Fibroblast of gingiva (primary cell): ENCODE data around the gene SCYL3.

Source experiments
- DNase-seq: peaks from one replicate; pipeline ENCODE4 v3.0.0-alpha.2; 2011; ENCODE audit warnings: low read depth

Gene SCYL3

DNA sequence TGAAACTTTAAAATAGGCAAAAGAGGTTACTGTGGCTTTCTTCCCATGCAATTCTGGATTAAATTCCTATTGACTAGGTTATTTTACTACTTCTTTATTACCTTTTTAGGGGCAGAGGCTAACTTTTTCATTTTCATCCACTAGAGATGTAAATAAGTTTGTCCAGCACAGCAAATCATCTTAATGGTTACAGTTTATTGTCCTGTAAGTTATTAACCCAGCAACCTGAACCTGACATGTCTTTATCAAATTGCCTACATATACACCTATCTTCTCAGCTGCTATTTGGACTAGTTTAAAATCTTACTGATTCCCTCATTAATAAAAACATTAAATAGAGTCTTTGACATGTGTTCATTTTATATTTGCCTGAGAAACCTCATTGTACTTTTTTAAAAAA is 6.9 kb upstream of the SCYL3 start:
- no peak for DNase-seq

DNA sequence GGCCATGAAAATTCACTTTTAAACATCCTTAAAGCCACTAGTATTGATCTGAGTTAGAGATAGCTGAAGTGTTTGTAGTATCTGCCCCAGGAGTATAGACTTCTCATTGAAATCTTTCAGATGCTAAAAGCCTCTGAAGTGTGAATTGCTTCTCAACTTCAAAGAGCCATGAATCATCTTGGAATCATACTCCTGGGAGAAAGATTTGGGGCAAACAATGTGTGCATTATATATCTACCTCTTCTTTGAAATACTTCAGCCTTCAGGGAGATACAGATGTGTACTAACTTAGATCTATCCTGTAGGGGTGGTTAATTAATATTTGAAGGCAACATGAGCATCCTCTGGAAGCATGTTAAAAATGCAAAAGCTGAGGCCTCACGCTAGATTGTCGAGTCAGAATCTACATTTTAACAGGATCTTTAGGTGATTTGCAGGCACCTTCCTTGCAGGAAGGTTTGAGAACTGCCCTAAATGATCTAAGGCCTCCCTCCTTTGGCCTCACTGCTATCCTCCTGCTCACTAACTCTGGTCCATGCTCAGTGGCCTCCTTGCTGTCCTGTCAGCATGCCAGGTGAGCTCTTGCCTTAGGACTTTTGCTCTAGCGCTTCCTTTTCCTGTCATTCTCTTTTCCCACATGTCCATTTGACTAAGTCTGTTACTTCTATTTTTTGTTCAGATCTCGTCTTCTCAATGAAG is 6.0 kb upstream of the SCYL3 start:
- DNase-seq: no peak

DNA sequence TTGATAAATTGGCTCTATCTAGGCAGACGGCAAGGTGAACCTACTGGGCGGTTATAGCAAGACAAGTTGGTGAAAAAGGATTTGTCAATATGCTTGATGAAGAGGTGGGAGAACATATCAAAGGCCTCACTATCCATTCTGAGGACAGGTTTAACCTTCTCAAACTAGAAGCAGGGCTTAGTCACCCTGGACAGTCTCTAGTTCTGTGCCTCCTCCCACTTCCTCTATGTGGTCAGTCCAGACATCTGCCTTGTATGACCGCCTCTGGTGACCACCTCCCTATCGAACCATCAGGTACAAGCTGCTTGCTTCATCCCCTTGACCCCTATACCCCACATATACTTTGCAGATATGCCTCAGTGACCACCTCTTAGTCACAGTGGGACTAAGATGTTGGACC is 2.3 kb upstream of the SCYL3 start:
- DNase-seq: no peak

DNA sequence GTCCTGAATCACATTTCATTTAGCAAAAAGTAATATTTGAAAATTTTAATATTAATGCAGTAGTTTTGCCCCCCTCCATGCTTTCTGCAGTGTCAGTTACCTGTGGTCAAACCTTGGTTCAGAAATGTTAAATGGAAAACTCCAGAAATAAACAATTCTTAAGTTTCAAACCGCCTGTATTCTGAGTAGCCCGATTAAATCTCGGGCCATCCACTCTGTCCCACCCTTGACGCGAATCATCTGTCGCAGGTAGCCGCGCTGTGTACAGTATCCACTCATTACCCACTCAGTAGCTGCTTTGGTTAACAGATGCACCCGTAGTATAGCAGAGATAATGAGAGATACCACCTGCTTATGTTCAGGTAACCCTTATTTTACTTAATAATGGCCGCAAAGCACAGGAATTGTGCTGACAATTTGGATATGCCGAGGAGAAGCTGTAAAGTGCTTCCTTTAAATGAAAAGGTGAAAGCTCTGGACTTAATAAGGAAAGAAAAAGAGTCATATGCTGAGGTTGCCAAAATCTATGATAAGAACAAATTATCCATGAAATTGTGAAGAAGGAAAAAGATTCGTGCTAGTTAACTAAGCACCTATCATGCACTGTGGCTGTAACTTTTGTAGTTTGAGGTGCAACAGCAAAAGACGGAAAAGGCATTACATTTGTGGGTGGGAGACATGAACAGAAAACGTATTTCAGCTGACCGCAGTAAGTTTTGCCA is 889 bp upstream of the SCYL3 start:
- DNase-seq: no peak

DNA sequence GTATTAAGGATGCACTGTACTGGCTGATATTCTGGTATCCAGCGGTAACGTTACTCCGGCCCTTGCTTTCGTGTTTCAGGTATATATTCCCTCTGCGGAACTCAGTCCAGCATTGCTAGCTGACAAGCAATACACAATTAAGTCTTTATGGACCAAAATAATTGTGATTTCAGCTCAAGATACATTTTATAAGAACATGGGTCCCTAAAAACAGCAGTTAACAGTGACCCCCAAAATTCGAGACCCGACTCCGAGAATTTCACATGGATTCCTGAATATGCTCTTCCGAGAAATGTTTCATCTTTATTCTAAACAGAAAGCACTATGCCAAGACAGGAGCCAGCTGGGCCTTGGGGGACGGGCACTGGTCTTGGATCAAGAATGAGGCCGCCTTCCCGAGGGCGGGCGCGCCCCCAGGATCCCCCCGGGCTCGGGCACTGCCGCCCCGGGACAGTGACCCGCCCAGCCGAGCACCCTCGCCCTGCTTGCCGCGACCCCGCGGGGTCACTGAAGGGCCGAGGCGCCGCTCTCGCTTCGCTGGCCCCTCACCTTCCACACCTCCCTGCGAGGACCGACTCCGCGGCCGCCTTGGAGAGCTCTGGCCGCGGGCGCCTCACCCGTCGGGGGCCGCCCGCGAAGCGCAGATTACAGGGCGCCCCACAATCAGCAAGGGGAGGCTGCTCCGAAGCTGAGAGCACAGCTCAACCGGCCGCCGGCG is 610 bp downstream of the SCYL3 start:
- DNase-seq: peak; percentile 14

DNA sequence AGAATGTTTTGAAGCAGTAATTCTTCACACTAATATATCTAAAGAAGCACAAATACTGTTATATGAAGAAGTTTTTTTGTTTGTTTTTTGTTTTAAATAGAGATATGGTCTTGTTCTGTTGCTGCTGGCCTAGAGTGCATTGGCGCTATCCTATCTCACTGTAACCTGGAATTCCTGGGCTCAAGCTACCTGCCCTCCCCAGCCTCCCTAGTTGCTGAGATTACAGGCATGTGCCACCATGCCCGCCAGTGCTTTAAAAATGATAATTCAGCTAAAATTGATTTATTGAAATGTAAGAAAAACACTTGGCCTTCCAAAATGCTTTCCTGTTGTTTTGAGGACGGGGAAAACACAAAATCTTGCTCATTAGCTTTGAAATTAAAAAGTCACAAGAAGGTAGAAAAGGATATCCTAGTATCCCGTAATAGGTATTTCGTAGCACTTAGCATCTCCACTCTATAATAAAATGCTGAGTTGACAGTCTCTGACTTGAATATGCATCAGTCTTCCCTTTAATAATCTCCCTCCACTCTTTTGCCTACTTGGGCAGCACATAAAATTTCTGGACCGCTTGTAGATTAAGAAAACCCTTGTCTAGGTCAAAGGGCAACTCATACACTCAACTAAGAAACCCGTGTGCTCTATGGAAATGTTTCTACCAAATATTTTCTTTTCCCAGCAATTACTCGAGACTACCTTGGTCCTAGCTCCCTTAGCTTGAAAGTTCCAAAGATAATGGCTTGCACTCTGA is 1.3 kb downstream of the SCYL3 start:
- no peak for DNase-seq

DNA sequence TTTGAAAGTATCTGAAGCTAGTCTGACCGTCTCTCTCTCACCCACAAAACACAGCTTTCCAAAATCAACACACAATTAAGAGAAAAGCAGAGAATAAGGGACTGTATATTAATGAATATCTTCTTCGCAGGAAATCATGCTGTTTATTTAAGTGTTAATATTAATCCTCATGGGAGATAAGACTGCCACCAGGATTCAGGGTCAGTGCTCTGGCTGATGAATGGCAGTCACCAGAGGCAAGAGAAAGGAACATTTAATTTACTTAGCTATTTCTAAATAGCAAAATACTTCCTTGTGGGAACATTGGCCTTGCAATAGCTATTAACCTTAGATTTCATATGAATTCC is 2.2 kb downstream of the SCYL3 start:
- DNase-seq: no peak

DNA sequence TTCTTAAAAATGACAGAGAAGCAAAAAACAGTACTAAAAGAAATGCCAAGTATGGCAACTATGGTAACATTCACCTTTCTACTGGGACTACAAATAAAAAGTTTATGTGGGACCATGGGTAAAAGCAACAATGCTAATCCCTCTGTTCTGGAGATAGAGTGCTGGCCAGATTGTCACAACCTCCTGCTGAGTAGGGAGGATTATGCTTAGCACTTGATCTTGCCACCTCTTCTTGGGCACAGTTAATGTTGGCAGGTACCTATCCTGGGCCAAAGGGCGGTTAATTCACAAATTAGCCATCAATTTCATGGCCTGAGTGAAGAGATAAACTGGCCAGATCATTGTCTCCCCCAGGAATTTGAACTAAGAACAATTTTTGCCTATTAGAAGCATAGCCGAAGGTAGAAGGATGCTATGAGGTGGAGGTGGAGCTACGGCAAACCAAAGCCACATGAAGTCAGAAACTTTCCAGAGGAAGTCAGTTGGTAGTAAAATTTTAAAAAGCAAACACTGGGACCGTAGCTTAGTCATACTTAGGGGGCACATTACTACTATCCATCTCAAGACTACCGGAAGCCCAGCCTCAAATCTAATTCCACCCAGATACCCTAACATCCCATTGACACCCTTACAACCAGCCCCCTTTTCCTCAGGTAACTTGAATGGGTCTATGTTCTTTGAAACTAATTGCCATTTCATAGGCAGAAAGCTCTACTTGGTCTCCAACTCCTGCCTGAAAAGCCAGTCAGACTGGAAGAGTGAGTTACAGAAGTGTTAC is 2.7 kb downstream of the SCYL3 start:
- DNase-seq: no peak

DNA sequence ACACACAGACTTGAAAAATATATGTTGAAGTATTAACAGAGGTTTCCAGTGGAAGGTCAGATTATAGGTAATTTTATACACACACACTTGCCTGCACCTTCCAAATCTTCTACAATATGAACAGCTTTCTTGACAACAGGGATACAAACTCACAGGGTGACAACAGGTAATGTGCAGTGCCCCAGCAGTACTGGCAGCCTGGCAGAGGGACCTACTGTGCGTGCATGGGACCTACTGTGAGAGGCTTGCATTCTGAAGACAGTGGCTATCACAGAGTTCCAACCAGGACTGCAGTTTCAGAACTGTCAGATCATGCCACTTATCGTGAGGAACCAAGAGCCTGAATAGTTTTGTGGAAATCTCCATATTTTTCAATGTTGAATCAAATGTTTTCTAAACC is 3.8 kb downstream of the SCYL3 start:
- DNase-seq: no peak

DNA sequence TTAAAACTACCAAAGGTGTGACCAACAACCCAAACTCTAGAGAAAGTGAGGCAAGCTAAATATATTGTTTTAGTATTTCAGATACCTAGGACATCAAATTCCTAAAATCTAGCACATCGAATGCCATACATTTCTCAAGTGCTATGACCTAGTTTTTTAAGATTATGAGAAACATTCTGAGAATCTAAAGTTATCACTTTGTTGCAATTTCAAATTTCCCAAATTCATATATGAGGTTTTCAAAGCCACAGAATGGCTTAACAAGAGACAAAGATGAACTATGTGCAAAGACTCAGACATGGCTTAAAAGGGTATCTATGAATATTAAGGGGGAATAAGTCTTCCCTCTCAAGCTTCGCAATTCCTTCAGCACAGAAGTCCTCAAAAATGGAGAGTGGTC is 6.8 kb downstream of the SCYL3 start:
- no peak for DNase-seq

DNA sequence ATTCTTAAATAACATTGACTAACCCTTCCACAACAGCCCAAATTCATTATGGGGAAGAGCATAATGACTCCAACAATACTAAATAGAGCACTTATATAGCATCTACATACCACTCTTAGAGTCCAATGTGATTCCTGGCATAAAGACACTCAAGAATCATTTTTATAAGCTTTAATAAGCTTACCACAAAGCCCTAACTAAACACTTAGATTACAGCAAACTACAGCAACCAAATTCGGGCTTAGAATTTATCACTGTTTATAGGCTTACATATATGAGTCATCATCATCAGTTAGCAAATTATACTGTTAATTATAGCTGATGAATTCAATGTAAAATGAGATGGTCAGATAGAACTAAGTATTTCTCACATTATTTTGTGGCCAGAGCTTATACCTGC is 7.3 kb downstream of the SCYL3 start:
- no peak for DNase-seq

DNA sequence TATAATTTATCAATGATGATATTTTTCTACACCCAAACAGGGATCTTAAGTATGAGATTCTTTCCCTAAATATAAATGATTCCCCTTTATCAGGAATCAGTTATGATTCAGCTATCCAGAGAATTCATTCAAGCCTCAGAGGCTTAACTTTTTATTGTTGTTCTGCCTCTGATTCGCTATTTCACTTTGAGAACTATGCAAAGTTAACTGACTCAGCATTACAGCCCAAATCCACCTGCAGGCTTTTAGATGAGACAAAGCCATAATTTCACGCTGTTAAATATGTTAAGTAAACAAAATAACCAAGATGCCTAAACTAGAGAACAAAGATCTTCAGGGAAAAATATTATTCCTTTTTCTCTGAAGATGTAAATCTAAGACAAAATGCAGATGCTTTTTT is 8.5 kb downstream of the SCYL3 start:
- DNase-seq: no peak

DNA sequence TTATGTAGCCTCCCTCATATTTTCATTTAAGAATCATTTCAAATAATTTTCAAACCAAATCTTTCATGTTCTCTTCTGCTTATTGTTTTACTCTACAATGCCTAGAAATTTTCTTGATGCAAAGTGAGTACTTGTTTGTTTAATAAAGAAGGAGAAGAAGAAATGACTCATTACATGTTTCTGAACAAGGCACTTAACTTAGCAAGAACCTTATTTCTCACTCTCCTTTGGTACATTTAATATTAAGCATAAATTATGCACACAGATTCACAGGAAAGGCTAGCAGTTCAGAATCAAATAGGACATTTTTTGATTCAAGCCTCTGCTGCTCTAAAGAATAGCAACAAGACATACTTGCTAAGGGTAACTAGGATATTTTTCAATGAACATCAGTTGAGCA is 9.1 kb downstream of the SCYL3 start:
- no peak for DNase-seq

DNA sequence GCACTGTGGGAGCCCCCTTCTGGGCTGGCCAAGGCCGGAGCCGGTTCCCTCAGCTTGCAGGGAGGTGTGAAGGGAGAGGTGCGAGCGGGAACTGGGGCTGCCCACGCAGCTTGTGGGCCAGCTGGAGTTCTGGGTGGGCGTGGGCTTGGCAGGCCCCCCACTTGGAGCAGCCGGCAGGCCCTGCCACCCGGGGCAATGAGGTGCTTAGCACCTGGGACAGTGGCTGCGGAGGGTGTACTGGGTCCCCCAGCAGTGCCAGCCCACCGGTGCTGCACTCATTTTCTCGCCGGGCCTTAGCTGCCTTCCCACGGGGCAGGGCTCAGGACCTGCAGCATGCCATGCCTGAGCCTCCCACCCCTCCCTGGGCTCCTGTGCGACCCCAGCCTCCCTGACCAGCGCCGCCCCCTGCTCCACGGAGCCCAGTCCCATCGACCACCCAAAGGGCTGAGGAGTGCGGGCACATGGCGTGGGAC is 11.6 kb downstream of the SCYL3 start:
- DNase-seq: no peak

DNA sequence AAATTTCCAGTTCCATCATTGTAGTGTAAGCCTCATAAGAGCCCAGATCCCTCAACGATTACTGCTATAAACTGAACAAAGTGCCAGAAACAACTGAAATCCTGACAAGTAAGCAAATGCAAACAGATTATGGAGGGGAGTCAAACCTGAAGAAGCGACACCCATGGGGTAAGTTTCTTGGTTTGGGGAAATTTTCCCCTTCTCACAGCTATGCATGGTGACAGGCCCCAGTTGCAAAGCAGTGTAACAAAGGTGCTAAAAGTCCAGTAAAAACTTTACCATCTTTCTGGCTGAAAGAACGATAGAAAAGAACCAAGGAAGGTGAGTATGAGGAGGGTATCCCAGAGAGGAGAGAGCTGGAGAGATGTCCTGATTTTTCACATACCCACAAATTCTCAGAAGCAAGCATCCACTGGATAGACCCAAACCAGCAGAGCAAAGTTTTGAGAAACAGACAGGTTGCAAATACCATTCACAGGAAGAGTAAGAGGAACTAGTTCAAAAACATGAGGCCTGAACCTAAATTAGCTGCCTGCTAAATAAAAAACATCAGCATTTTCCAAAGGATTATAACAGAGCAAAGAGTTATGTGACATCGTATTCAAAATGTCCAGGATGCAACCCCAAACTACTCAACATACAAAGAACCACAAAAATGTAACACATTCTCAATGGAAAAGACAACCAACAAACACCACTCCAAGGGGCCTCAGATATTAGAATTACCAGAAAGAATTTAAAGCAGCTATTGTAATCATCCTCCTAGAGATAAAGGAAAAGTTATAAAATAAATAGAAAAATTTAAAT is 14.5 kb downstream of the SCYL3 start:
- DNase-seq: no peak

DNA sequence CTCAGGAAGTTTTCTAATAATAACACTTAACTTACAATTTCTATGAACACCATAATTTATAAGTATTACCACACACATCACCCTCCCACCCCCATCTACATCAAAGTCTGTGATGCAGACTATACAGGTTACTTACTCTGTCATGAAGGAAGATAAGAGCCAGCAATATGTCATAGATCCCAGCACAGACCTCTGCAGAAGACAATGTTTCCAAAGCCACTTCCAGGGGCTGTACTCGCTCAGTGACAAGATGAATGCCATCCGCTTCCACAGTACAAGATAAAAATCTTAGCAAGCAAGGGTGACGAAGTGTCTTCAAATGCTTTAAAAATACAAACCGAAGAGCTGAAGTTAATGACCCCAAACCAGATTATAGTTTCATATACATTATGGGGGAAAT is 15.2 kb downstream of the SCYL3 start:
- DNase-seq: no peak

DNA sequence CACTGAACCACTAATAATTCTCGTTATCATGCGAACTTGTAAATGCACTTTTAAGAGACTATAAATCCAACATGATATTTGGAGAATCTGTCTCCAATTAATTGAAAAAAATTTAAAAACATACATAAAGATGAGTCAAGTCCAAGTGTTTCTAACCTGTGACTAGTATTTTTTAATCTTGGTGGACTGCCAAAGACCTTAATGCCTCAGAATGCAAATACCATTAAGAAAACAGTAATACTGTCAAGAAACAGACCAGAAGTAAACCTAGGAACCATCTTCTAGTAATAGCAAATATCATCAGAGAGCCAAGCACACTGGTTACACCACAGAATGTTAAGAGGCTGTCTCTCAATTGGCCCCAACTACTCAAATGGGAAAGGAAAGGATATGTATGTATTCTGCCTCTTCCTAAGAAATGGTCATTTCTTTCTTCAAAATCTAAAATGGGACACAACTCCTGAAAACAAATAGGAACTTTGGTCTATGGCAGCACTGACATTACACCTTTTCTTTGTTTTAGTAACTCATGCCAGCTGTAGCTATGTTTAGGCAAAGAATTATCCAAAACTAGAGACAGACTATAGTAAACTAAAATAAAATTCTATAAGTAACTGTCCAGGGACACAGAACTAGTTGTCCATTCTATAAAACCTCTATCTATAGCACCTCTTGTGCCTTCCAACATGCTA is 15.8 kb downstream of the SCYL3 start:
- peak; percentile 24 for DNase-seq

DNA sequence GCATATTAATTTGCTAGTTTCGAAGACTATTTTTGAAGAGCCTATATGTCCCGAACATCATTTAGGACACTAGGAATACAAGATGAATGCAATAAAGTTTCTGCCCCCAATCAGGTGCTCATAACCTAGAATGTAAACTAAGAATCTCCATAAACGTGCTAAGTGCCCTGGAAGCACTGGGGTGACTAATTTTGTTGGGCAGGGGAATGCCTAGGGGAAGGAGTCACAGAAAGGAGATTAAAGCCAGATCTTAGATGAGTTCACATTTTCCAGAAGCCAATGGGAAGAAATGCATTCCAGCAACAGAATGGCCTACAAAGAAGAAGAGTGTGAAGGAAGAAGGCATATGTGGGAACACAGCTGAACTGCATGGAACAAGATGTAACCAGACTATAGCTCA is 19.5 kb downstream of the SCYL3 start:
- peak; percentile 38 for DNase-seq

DNA sequence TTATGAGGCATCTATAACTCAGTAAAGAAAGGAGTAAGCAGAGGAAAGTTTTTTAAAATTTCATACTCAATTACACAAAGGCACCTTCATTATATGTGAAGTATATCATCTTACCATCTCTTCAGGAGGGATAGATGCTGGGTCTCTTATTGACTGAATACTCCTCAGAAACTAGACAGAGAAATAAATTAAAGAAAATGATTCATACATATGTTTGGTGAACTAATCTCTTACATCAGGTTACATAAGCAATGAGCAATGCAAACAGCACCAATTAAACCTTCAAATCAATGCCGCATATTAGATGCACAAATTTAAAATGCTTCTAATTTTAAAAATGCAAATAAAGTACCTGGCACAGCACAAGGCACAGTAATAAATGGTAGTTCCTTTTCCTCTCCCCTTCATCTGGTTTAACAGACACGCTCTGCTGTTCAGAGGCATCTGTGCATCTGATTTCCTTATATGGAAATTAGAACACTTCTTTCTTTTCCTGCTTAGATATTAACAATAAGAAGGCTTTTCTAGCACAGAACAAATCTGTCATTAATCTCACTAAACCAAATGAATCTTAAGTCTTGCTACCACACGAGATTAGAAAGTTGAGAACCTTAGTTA is 20.0 kb downstream of the SCYL3 start:
- DNase-seq: no peak

DNA sequence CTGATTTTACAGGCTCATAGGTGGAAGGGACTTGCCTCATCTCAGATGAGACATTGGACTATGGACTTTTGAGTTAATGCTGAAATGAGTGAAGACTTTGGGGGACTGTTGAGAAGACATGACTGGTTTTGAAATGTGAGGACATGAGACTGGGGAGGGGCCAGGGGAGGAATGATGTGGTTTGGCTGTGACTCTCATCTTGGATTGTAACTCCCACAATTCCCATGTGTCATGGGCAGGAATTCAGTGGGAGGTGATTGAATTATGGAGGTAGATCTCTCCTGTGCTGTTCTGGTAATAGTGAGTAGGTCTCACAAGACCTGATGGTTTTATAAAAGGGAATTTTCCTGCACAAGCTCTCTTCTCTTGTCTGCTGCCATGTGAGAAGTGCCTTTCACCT is 20.8 kb downstream of the SCYL3 start:
- no peak for DNase-seq
